ENCODE measurements around the gene ADAMTS9. TPM values are rescaled to one million over a fixed set of nuclear protein-coding genes. Genes with fewer than 3 reads are reported as not detected.

ADAMTS9 gene
- total RNA-seq, 1 experiment from 2014 or later, result 1.2 TPM

GRCh38 chr3:64616953-64617352 is 70.8 kb downstream of the ADAMTS9 start:
- no peaks in the 10 kb centered on the region for H3F3A ChIP-seq (ENCODE audit: insufficient read depth, low read depth)
- CTCF ChIA-PET, result no interaction called here
- intact Hi-C loops (cut with micrococcal nuclease; ENCODE audit: unreplicated experiment), result no loop called here
- H3K36me3 ChIP-seq (ENCODE audit: low read depth), result no peaks in the 10 kb centered on the region
- no peaks in the 10 kb centered on the region for H3K9me2 ChIP-seq (ENCODE audit: insufficient read depth)
- no peaks in the 10 kb centered on the region for H3K4me1 ChIP-seq (replicated peaks; ENCODE audit: insufficient read depth)
- H3K9me3 ChIP-seq (ENCODE audit: insufficient read depth, low read depth), result no peaks in the 10 kb centered on the region
- POLR2A ChIA-PET (ENCODE audit: unreplicated experiment), result no interaction called here
- no peaks in the 10 kb centered on the region for H3K27me3 ChIP-seq (ENCODE audit: insufficient read depth, low read depth)
- DNase-seq, result no peak
- no peak overlapping the region for H2AFZ ChIP-seq
- no TSS peak for BruUV-seq (replicated peaks)
- H3K27ac ChIP-seq, result no peak overlapping the region
- no peak overlapping the region for H3K4me3 ChIP-seq
- H4K20me1 ChIP-seq (ENCODE audit: insufficient read depth), result no peaks in the 10 kb centered on the region
- TF ChIP-seq EZH2 (IDR thresholded peaks at IDR 0.05; ENCODE audit: low read depth) (no peak), CTCF (conservative IDR thresholded peaks at IDR 0.05) (no peak)
- H3K79me2 ChIP-seq (ENCODE audit: low read depth), result no peaks in the 10 kb centered on the region
- no peak overlapping the region for H3K4me2 ChIP-seq

GRCh38 chr3:64612916-64613526 is 74.8 kb downstream of the ADAMTS9 start:
- peak in 1 of 2 experiments; percentile 32 for DNase-seq
- H3K4me1 ChIP-seq (replicated peaks; ENCODE audit: insufficient read depth), result no peaks in the 10 kb centered on the region
- TF ChIP-seq EZH2 (IDR thresholded peaks at IDR 0.05; ENCODE audit: low read depth), result no peak
- TF ChIP-seq CTCF (conservative IDR thresholded peaks at IDR 0.05), result no peak
- H3K4me2 ChIP-seq, result no peak overlapping the region
- ChIA-PET CTCF (no interaction called here), POLR2A (ENCODE audit: unreplicated experiment) (no interaction called here)
- H3K9me2 ChIP-seq (ENCODE audit: insufficient read depth), result no peaks in the 10 kb centered on the region
- intact Hi-C loops (cut with micrococcal nuclease; ENCODE audit: unreplicated experiment), result no loop called here
- H2AFZ ChIP-seq, result no peak overlapping the region
- H3F3A ChIP-seq (ENCODE audit: insufficient read depth, low read depth), result no peaks in the 10 kb centered on the region
- no peaks in the 10 kb centered on the region for H3K27me3 ChIP-seq (ENCODE audit: insufficient read depth, low read depth)
- no peaks in the 10 kb centered on the region for H3K9me3 ChIP-seq (ENCODE audit: insufficient read depth, low read depth)
- no peak overlapping the region for H3K27ac ChIP-seq
- no TSS peak for BruUV-seq (replicated peaks)
- no peaks in the 10 kb centered on the region for H3K36me3 ChIP-seq (ENCODE audit: low read depth)
- H3K4me3 ChIP-seq, result no peak overlapping the region
- H4K20me1 ChIP-seq (ENCODE audit: insufficient read depth), result no peaks in the 10 kb centered on the region
- no peaks in the 10 kb centered on the region for H3K79me2 ChIP-seq (ENCODE audit: low read depth)

- H2AFZ ChIP-seq, result no peak overlapping the region
- no peaks in the 10 kb centered on the region for H3K9me2 ChIP-seq (ENCODE audit: insufficient read depth)
- no peak overlapping the region for H3K4me3 ChIP-seq
- DNase-seq, result no peak
- no peaks in the 10 kb centered on the region for H3K79me2 ChIP-seq (ENCODE audit: low read depth)
- H3K4me2 ChIP-seq, result no peak overlapping the region
- H3K36me3 ChIP-seq (ENCODE audit: low read depth), result no peaks in the 10 kb centered on the region
- H3K4me1 ChIP-seq (replicated peaks; ENCODE audit: insufficient read depth), result no peaks in the 10 kb centered on the region
- ChIA-PET CTCF (no interaction called here), POLR2A (ENCODE audit: unreplicated experiment) (no interaction called here)
- no TSS peak for BruUV-seq (replicated peaks)
- no peaks in the 10 kb centered on the region for H3K9me3 ChIP-seq (ENCODE audit: insufficient read depth, low read depth)
- no peak for TF ChIP-seq CTCF (conservative IDR thresholded peaks at IDR 0.05)
- TF ChIP-seq EZH2 (IDR thresholded peaks at IDR 0.05; ENCODE audit: low read depth), result no peak
- H3K27me3 ChIP-seq (ENCODE audit: insufficient read depth, low read depth), result no peaks in the 10 kb centered on the region
- no peaks in the 10 kb centered on the region for H4K20me1 ChIP-seq (ENCODE audit: insufficient read depth)
- no peaks in the 10 kb centered on the region for H3F3A ChIP-seq (ENCODE audit: insufficient read depth, low read depth)
- no peak overlapping the region for H3K27ac ChIP-seq
- intact Hi-C loops (cut with micrococcal nuclease; ENCODE audit: unreplicated experiment), result no loop called here
Measured at GRCh38 chr3:64612082-64612860, 75.5 kb downstream of the ADAMTS9 start.

Measured in PC-9 (cell line).